IPS-18c (cell line): Measurements from ENCODE around the gene HS1BP3.

Experiments used
- H3K4me3 ChIP-seq: 2 replicates; pipeline ENCODE4 v1.7.0; 2013; ENCODE audit warnings: low read depth, mild to moderate bottlenecking, low read length, moderate library complexity; ENCODE audit not compliant: insufficient read depth
- H3K9me3 ChIP-seq: one replicate; pipeline ENCODE4 v1.6.1; 2013; ENCODE audit warnings: mild to moderate bottlenecking, low read length, moderate library complexity; ENCODE audit not compliant: control insufficient read depth, insufficient read depth

HS1BP3 gene

GRCh38 chr2:20650877-20651730, at the start of gene HS1BP3:
Gene HS1BP3, minus strand, starts transcription at chr2:20651098. Its CDS starts 35 bp downstream, at chr2:20651063.
- H3K9me3 ChIP-seq, result no peaks in the 10 kb centered on the region
- peak within 1 kb of the TSS; percentile 89 for H3K4me3 ChIP-seq

- Histone ChIP-seq H3K9me3 (no peaks in the 10 kb centered on the region), H3K4me3 (no peak overlapping the region)
Observed at GRCh38 chr2:20698916-20699613, 48.2 kb upstream of the HS1BP3 start.

- H3K9me3 ChIP-seq, result no peaks in the 10 kb centered on the region
- no peak overlapping the region for H3K4me3 ChIP-seq
Observed at GRCh38 chr2:20697322-20697934, 46.5 kb upstream of the HS1BP3 start.

GRCh38 chr2:20696366-20696765, 45.5 kb upstream of the HS1BP3 start:
- no peaks in the 10 kb centered on the region for H3K9me3 ChIP-seq
- H3K4me3 ChIP-seq, result no peak overlapping the region

GRCh38 chr2:20693317-20693716, 42.4 kb upstream of the HS1BP3 start:
- H3K9me3 ChIP-seq, result no peaks in the 10 kb centered on the region
- no peak overlapping the region for H3K4me3 ChIP-seq

- Histone ChIP-seq H3K9me3 (no peaks in the 10 kb centered on the region), H3K4me3 (no peak overlapping the region)
Observed at GRCh38 chr2:20692081-20692480, 41.2 kb upstream of the HS1BP3 start.

- H3K9me3 ChIP-seq, result no peaks in the 10 kb centered on the region
- no peak overlapping the region for H3K4me3 ChIP-seq
Observed at GRCh38 chr2:20691076-20691734, 40.3 kb upstream of the HS1BP3 start.

- Histone ChIP-seq H3K4me3 (no peak overlapping the region), H3K9me3 (no peaks in the 10 kb centered on the region)
Observed at GRCh38 chr2:20689428-20690264, 38.7 kb upstream of the HS1BP3 start.

GRCh38 chr2:20687260-20687832, 36.4 kb upstream of the HS1BP3 start:
- no peaks in the 10 kb centered on the region for H3K9me3 ChIP-seq
- H3K4me3 ChIP-seq, result no peak overlapping the region

- no peaks in the 10 kb centered on the region for H3K9me3 ChIP-seq
- no peak overlapping the region for H3K4me3 ChIP-seq
Observed at GRCh38 chr2:20684581-20685063, 33.7 kb upstream of the HS1BP3 start.

- H3K4me3 ChIP-seq, result no peak overlapping the region
- no peaks in the 10 kb centered on the region for H3K9me3 ChIP-seq
Observed at GRCh38 chr2:20682167-20682920, 31.4 kb upstream of the HS1BP3 start.

GRCh38 chr2:20680744-20681375, 30.0 kb upstream of the HS1BP3 start:
- H3K9me3 ChIP-seq, result no peaks in the 10 kb centered on the region
- no peak overlapping the region for H3K4me3 ChIP-seq

- Histone ChIP-seq H3K4me3 (no peak overlapping the region), H3K9me3 (no peaks in the 10 kb centered on the region)
Observed at GRCh38 chr2:20678780-20679179, 27.9 kb upstream of the HS1BP3 start.

- H3K4me3 ChIP-seq, result no peak overlapping the region
- H3K9me3 ChIP-seq, result no peaks in the 10 kb centered on the region
Observed at GRCh38 chr2:20678086-20678395, 27.1 kb upstream of the HS1BP3 start.

- H3K9me3 ChIP-seq, result no peaks in the 10 kb centered on the region
Observed at GRCh38 chr2:20677301-20678085, 26.6 kb upstream of the HS1BP3 start.

More at GRCh38 chr2:20677301-20678085, 26.6 kb upstream of the HS1BP3 start:
- H3K4me3 ChIP-seq, result no peak overlapping the region
